ENCODE data around the gene KCNH3. TPM values are rescaled to one million over a fixed set of nuclear protein-coding genes. Genes with fewer than 3 reads are reported as not detected.

Gene KCNH3
- total and polyA plus RNA-seq, 4 donors = 2.1 to 11.0 (median 6.9) TPM

DNA sequence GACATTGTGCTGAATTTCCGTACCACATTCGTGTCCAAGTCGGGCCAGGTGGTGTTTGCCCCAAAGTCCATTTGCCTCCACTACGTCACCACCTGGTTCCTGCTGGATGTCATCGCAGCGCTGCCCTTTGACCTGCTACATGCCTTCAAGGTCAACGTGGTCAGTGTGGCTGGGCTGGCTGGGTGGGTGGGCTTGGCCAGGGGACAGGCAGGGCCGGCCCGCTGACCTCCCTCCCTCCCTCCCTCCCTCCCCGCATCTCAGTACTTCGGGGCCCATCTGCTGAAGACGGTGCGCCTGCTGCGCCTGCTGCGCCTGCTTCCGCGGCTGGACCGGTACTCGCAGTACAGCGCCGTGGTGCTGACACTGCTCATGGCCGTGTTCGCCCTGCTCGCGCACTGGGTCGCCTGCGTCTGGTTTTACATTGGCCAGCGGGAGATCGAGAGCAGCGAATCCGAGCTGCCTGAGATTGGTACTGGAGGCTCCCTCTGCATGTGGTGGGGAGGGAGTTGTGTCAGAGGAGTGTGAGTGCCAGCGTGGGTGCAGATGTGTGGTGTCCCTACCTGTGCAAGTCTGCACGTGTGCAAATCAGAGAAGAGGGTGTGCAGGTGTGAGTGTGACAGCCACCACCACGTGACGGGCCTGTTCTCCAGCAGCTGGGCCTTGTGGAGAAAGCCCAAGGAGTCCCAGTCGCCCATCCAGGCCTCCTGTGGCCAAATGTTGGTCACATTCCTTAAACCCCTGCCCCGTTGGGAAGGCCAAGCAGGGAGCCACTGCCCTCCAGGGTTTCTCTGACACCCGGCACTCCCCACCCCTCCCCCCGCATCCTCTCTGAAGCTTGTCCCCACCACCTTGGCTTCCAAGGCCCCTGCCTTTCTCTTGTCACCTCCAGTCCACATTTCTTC lies 5.3 kb downstream of the KCNH3 start:
- H3K27me3 ChIP-seq (ENCODE audit: control insufficient read depth, insufficient read depth, low read length) = peaks cover 25% of the 10 kb centered on the region
- H3K4me3 ChIP-seq (ENCODE audit: low read depth, low read length) = no peak overlapping the region
- H3K4me1 ChIP-seq (ENCODE audit: control insufficient read depth, insufficient read depth, low read length) = peaks cover 25% of the 10 kb centered on the region
- DNase-seq (ENCODE audit: low read depth in 4 of 6, low spot score in 6 of 6) = peak in 1 of 6 donors; percentile 76
- WGBS (ENCODE audit: insufficient coverage) = 14% methylated on average over 34 of the region's 39 CpGs
- H3K9me3 ChIP-seq (ENCODE audit: control insufficient read depth, insufficient read depth, low read length) = no peaks in the 10 kb centered on the region
- no peak overlapping the region for H3K27ac ChIP-seq (ENCODE audit: low read depth, low read length)
- H3K36me3 ChIP-seq (ENCODE audit: control insufficient read depth, insufficient read depth, low read length) = no peaks in the 10 kb centered on the region

DNA sequence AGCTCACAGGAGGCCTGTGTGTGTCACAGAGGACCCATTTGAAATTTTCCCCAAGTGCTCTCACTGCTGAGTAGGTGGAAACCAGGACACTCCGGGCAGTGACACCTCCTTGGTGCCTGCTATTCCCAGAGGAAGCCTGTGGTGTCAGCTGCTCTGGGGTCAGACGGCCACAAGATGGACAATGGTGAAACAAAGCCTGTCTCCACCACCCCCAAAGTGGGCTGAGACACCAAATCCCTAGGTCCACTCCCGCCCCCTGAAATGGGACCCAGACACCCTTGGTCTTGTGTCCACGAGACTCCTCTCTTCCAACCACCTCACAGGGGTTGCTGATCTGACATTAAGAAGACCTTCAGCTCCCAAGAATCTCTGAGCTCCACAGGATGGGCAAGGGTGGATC lies 7.0 kb downstream of the KCNH3 start:
- no peak for DNase-seq (ENCODE audit: low read depth in 4 of 6, low spot score in 6 of 6)
- Histone ChIP-seq H3K4me3 (ENCODE audit: low read depth, low read length) (no peak overlapping the region), H3K27me3 (ENCODE audit: control insufficient read depth, insufficient read depth, low read length) (peaks cover 9% of the 10 kb centered on the region), H3K27ac (ENCODE audit: low read depth, low read length) (no peak overlapping the region), H3K9me3 (ENCODE audit: control insufficient read depth, insufficient read depth, low read length) (no peaks in the 10 kb centered on the region), H3K36me3 (ENCODE audit: control insufficient read depth, insufficient read depth, low read length) (peaks cover 6% of the 10 kb centered on the region), H3K4me1 (ENCODE audit: control insufficient read depth, insufficient read depth, low read length) (peaks cover 29% of the 10 kb centered on the region)
- WGBS (ENCODE audit: insufficient coverage) = 71% methylated on average over 4 of the region's 4 CpGs

DNA sequence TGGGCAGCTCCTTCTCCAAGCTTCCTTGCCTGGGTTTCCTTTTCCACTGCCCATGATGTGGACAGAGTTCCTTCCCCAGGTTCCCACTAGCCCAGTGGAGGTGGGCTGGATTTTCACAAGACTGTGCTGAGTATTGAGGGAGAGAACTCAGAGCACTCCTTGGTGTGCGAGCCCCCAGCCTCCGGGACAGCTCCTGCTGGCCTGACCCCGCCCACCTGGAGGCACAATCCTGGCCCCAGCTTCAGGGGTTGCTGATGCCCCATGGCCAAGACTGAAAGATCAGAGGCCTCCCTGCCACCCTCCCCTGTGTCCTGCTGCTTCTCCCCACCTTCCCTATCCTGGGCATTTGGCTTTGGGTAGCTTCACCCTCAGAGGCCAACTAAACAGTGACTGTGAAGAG lies 7.7 kb downstream of the KCNH3 start:
- Histone ChIP-seq H3K4me1 (ENCODE audit: control insufficient read depth, insufficient read depth, low read length) (peaks cover 29% of the 10 kb centered on the region), H3K27ac (ENCODE audit: low read depth, low read length) (no peak overlapping the region), H3K4me3 (ENCODE audit: low read depth, low read length) (no peak overlapping the region), H3K27me3 (ENCODE audit: control insufficient read depth, insufficient read depth, low read length) (peaks cover 7% of the 10 kb centered on the region), H3K9me3 (ENCODE audit: control insufficient read depth, insufficient read depth, low read length) (no peaks in the 10 kb centered on the region), H3K36me3 (ENCODE audit: control insufficient read depth, insufficient read depth, low read length) (peaks cover 9% of the 10 kb centered on the region)
- 51% methylated on average over 3 of the region's 3 CpGs for WGBS (ENCODE audit: insufficient coverage)
- DNase-seq (ENCODE audit: low read depth in 4 of 6, low spot score in 6 of 6) = no peak

DNA sequence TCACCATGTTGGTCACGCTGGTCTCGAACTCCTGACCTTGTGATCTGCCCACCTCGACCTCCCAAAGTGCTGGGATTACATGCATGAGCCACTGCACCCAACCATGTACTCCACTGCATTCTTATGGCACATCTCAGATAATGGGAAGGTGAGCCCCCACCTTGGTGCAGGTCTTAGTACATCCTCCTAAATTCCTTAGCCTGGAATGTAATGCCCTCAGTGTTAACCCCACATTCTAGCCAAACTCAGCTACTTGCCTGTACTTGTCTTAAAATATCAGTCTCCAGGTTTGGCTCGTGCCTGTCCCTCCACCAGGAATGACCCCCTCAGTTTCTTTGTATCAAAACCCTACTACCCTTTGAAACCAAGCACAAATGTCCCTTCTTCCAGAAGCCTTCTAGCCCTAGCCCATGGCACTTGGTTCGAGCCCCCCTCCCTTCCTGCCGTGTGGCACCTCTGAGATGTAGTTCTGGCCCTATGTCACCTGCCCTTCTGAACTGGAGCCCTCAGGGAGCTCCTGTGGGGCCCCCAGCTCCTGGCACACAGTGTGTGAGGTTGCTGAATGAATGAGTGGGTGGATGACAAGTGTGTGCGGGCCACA lies 8.4 kb downstream of the KCNH3 start:
- H3K36me3 ChIP-seq (ENCODE audit: control insufficient read depth, insufficient read depth, low read length) = peaks cover 9% of the 10 kb centered on the region
- peaks cover 29% of the 10 kb centered on the region for H3K4me1 ChIP-seq (ENCODE audit: control insufficient read depth, insufficient read depth, low read length)
- H3K27ac ChIP-seq (ENCODE audit: low read depth, low read length) = no peak overlapping the region
- H3K9me3 ChIP-seq (ENCODE audit: control insufficient read depth, insufficient read depth, low read length) = no peaks in the 10 kb centered on the region
- WGBS (ENCODE audit: insufficient coverage) = 96% methylated on average over 7 of the region's 7 CpGs
- DNase-seq (ENCODE audit: low read depth in 4 of 6, low spot score in 6 of 6) = no peak
- H3K27me3 ChIP-seq (ENCODE audit: control insufficient read depth, insufficient read depth, low read length) = peaks cover 5% of the 10 kb centered on the region
- H3K4me3 ChIP-seq (ENCODE audit: low read depth, low read length) = no peak overlapping the region

DNA sequence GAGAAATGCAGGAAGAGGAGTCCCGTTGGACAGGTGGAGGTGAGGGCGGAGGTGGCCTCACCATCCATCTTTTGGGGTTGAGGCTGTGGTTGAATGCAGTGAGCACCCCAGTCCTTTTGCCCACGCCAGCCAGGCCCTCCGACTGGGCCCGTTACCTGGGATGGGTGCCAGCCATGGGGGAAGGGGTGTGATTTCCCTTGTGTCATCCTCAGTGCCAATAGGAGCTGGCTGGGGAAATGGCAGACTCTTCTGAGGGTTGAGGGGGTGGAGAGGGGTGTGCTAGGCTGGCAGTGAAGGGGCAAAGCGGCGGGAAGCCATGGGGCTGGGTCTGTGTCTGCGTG lies 9.6 kb downstream of the KCNH3 start:
- Histone ChIP-seq H3K27me3 (ENCODE audit: control insufficient read depth, insufficient read depth, low read length) (peaks cover 5% of the 10 kb centered on the region), H3K4me1 (ENCODE audit: control insufficient read depth, insufficient read depth, low read length) (peaks cover 29% of the 10 kb centered on the region), H3K27ac (ENCODE audit: low read depth, low read length) (no peak overlapping the region), H3K36me3 (ENCODE audit: control insufficient read depth, insufficient read depth, low read length) (peaks cover 9% of the 10 kb centered on the region), H3K4me3 (ENCODE audit: low read depth, low read length) (peak overlapping the region; percentile 42), H3K9me3 (ENCODE audit: control insufficient read depth, insufficient read depth, low read length) (no peaks in the 10 kb centered on the region)
- DNase-seq (ENCODE audit: low read depth in 4 of 6, low spot score in 6 of 6) = peak in 1 of 6 donors; percentile 56
- 53% methylated on average over 8 of the region's 8 CpGs for WGBS (ENCODE audit: insufficient coverage)

DNA sequence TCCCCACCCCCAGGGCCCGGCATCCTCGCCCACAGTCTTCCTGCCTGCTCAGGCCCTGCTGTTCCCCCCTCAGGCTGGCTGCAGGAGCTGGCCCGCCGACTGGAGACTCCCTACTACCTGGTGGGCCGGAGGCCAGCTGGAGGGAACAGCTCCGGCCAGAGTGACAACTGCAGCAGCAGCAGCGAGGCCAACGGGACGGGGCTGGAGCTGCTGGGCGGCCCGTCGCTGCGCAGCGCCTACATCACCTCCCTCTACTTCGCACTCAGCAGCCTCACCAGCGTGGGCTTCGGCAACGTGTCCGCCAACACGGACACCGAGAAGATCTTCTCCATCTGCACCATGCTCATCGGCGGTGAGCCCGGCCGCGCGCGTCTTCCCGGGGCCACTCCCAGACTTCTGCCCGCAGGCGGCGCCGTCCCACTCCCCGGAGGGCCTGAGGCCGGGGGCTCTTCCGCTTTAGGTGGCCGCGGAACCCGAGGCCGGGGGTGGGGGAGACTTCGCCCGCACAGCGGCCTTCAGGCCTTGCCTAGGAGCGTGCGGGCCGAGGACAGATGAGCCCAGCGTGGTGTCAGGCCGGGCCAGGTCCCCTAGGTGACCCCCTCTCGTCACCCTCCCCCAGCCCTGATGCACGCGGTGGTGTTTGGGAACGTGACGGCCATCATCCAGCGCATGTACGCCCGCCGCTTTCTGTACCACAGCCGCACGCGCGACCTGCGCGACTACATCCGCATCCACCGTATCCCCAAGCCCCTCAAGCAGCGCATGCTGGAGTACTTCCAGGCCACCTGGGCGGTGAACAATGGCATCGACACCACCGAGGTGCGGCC lies 10.2 kb downstream of the KCNH3 start:
- WGBS (ENCODE audit: insufficient coverage) = 9% methylated on average over 70 of the region's 70 CpGs
- peaks cover 9% of the 10 kb centered on the region for H3K36me3 ChIP-seq (ENCODE audit: control insufficient read depth, insufficient read depth, low read length)
- no peaks in the 10 kb centered on the region for H3K9me3 ChIP-seq (ENCODE audit: control insufficient read depth, insufficient read depth, low read length)
- H3K27me3 ChIP-seq (ENCODE audit: control insufficient read depth, insufficient read depth, low read length) = peaks cover 5% of the 10 kb centered on the region
- peak in 2 of 6 donors; percentile 71 to 78 for DNase-seq (ENCODE audit: low read depth in 4 of 6, low spot score in 6 of 6)
- no peak overlapping the region for H3K27ac ChIP-seq (ENCODE audit: low read depth, low read length)
- H3K4me3 ChIP-seq (ENCODE audit: low read depth, low read length) = peak overlapping the region; percentile 42
- peaks cover 25% of the 10 kb centered on the region for H3K4me1 ChIP-seq (ENCODE audit: control insufficient read depth, insufficient read depth, low read length)

DNA sequence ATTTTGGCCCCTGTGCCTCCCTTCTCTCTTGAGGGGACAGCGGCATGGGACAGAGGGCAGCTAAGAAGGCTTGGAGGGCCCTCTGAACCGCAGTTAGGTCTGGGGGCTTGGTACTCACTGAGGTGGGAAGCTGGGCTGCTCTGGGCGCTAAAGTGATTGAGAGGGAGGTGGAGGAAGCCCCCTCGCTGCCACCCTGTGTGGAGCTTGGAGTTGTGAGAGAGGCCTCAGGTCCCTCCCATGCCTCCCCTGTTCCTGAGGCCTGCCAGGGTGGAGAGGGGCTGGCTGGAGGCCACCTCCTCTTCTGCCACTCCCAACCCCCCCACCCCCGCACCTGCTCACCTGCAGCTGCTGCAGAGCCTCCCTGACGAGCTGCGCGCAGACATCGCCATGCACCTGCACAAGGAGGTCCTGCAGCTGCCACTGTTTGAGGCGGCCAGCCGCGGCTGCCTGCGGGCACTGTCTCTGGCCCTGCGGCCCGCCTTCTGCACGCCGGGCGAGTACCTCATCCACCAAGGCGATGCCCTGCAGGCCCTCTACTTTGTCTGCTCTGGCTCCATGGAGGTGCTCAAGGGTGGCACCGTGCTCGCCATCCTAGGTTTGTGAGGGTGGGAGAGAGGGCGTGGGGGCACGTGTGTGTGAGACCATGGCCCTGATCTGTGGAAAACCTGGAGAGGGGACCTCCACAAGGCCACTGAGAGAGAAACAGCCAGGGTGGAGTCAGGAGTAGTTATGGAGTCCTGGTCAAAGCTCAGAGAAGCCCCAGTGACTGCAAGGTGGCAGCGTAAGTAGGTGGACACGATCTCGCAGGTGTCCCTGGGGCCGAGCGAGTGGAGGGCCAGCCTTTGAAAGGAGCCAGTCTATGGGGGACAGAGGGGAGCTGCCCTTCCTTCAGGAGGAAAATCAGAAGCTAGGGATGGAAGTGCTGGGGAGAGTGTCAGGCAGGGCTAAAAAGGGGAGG lies 11.2 kb downstream of the KCNH3 start:
- Histone ChIP-seq H3K4me3 (ENCODE audit: low read depth, low read length) (peak overlapping the region; percentile 42), H3K4me1 (ENCODE audit: control insufficient read depth, insufficient read depth, low read length) (peaks cover 20% of the 10 kb centered on the region), H3K27ac (ENCODE audit: low read depth, low read length) (no peak overlapping the region), H3K9me3 (ENCODE audit: control insufficient read depth, insufficient read depth, low read length) (no peaks in the 10 kb centered on the region), H3K27me3 (ENCODE audit: control insufficient read depth, insufficient read depth, low read length) (peaks cover under 1% of the 10 kb centered on the region), H3K36me3 (ENCODE audit: control insufficient read depth, insufficient read depth, low read length) (peaks cover 15% of the 10 kb centered on the region)
- no peak for DNase-seq (ENCODE audit: low read depth in 4 of 6, low spot score in 6 of 6)
- WGBS (ENCODE audit: insufficient coverage) = 91% methylated on average over 20 of the region's 28 CpGs

DNA sequence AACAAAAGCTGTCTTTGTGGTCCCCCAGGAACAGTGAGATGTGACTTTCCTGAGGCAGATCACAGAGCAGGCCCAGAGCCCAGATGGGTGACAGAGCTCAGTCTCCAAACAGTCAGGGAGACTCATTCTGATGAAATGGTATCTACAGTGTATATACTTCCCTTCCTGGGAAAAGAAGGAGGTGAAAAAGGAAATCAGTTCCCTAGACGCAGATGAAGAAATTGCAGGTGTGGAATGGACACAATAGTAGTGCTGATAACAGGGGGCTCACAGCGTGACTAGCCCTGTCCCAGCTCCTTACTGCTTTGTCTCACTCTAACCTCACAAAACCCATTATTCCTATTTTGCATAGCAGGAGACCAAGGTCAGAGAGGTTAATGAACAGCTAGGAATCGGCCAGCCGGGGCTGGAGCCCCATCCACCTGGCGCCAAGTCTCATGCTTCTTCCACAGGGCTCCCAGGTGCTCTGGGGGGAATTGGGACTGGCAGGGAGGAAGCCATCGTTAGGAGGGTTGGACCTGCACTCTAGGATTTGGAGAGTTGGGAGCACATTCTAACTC lies 11.9 kb downstream of the KCNH3 start:
- WGBS (ENCODE audit: insufficient coverage) = 73% methylated on average over 2 of the region's 6 CpGs
- no peak overlapping the region for H3K27ac ChIP-seq (ENCODE audit: low read depth, low read length)
- no peak overlapping the region for H3K4me3 ChIP-seq (ENCODE audit: low read depth, low read length)
- H3K9me3 ChIP-seq (ENCODE audit: control insufficient read depth, insufficient read depth, low read length) = no peaks in the 10 kb centered on the region
- peaks cover 20% of the 10 kb centered on the region for H3K4me1 ChIP-seq (ENCODE audit: control insufficient read depth, insufficient read depth, low read length)
- no peak for DNase-seq (ENCODE audit: low read depth in 4 of 6, low spot score in 6 of 6)
- H3K36me3 ChIP-seq (ENCODE audit: control insufficient read depth, insufficient read depth, low read length) = peaks cover 19% of the 10 kb centered on the region
- no peaks in the 10 kb centered on the region for H3K27me3 ChIP-seq (ENCODE audit: control insufficient read depth, insufficient read depth, low read length)

Data from spinal cord (tissue), 10 donors.